IMR-90 (cell line): ENCODE data around the gene PEX10. TPM values are rescaled to one million over a fixed set of nuclear protein-coding genes. Genes with fewer than 3 reads are reported as not detected.

ENCODE experiments used
- ATAC-seq: fragments of 200-7000 bp; cut with Tn5 transposase; 2 replicates; pipeline ENCODE4 v1.9.1; 2020; ENCODE audit warnings: low read depth, mild to moderate bottlenecking, moderate library complexity
- BruUV-seq: library from RNA; stranded (reverse); fragments of 400-500 nt; replicated peaks from 2 replicates; lab custom pipeline; 2021; lab: Mats Ljungman, UMichigan
- CTCF ChIA-PET: fragments of 300-600 bp; formaldehyde crosslinking; extraction: SDS; loops from one replicate; lab custom pipeline; 2021; ENCODE audit warnings: antibody characterized with exemption; lab: Yijun Ruan, JAX
- POLR2A ChIA-PET: fragments of 300-600 bp; sonication (Branson Sonifier 250); formaldehyde crosslinking; loops from one replicate; lab custom pipeline; 2022; ENCODE audit warnings: antibody characterized with exemption; ENCODE audit not compliant: unreplicated experiment; lab: Charles Lee
- DNase-seq: peaks from one replicate; pipeline ENCODE4 v3.0.0; 2013
- H2AFZ ChIP-seq: replicated peaks from 2 replicates; pipeline ENCODE3; 2013; ENCODE audit warnings: low read length, mild to moderate bottlenecking; ENCODE audit not compliant: poor library complexity
- H2AK5ac ChIP-seq: 2 replicates; pipeline ENCODE4 v1.6.1; 2013; ENCODE audit warnings: low read depth, low read length, inconsistent platforms
- H2AK9ac ChIP-seq: replicated peaks from 2 replicates; pipeline ENCODE3; 2013; ENCODE audit warnings: mild to moderate bottlenecking, low read depth, low read length, moderate library complexity; ENCODE audit not compliant: poor library complexity
- H2BK120ac ChIP-seq: 2 replicates; pipeline ENCODE4 v1.6.1; 2013; ENCODE audit warnings: low read depth, low read length, inconsistent platforms
- H2BK15ac ChIP-seq: 3 replicates; pipeline ENCODE4 v1.6.1; 2013; ENCODE audit warnings: low read depth, low read length, inconsistent platforms
- H2BK20ac ChIP-seq: 2 replicates; pipeline ENCODE4 v1.6.1; 2013; ENCODE audit warnings: low read depth, mild to moderate bottlenecking, inconsistent platforms, low read length, moderate library complexity
- H2BK5ac ChIP-seq: 2 replicates; pipeline ENCODE4 v1.6.1; 2013; ENCODE audit warnings: mild to moderate bottlenecking, low read depth, low read length, inconsistent platforms; ENCODE audit not compliant: poor library complexity, severe bottlenecking
- H3K14ac ChIP-seq: replicated peaks from 2 replicates; pipeline ENCODE4 v1.6.1; 2013; ENCODE audit warnings: low read depth, low read length, inconsistent platforms
- H3K18ac ChIP-seq: 2 replicates; pipeline ENCODE4 v1.6.1; 2013; ENCODE audit warnings: low read depth, low read length, control low read depth
- H3K23ac ChIP-seq: 2 replicates; pipeline ENCODE4 v1.6.1; 2013; ENCODE audit warnings: low read depth, low read length, inconsistent platforms
- H3K27ac ChIP-seq: 2 replicates; pipeline ENCODE4 v1.5.1; 2013; ENCODE audit warnings: mild to moderate bottlenecking, control low read depth, low read length; ENCODE audit not compliant: insufficient read depth
- H3K27me3 ChIP-seq: 2 replicates; pipeline ENCODE4 v1.6.1; 2013; ENCODE audit warnings: low read length; ENCODE audit not compliant: control insufficient read depth, insufficient read depth
- H3K36me3 ChIP-seq: 2 replicates; pipeline ENCODE4 v1.6.1; 2013; ENCODE audit warnings: low read length, mixed read lengths; ENCODE audit not compliant: control insufficient read depth, insufficient read depth
- H3K4ac ChIP-seq: 2 replicates; pipeline ENCODE4 v1.6.1; 2013; ENCODE audit warnings: low read depth, low read length, inconsistent platforms
- H3K4me1 ChIP-seq: 2 replicates; pipeline ENCODE4 v1.6.1; 2013; ENCODE audit warnings: low read length, mixed read lengths; ENCODE audit not compliant: control insufficient read depth, insufficient read depth
- H3K4me2 ChIP-seq: 2 replicates; pipeline ENCODE4 v1.6.1; 2013; ENCODE audit warnings: low read depth, mild to moderate bottlenecking, control low read depth, low read length, moderate library complexity
- H3K4me3 ChIP-seq: 2 replicates; pipeline ENCODE4 v1.5.1; 2013; ENCODE audit warnings: low read depth, mild to moderate bottlenecking, control low read depth, low read length, moderate library complexity; ENCODE audit not compliant: insufficient read depth
- H3K56ac ChIP-seq: 2 replicates; pipeline ENCODE4 v1.6.1; 2013; ENCODE audit warnings: low read length, inconsistent platforms; ENCODE audit not compliant: insufficient read depth; ENCODE audit errors: extremely low read depth
- H3K79me1 ChIP-seq, 2 experiments: 2 replicates each; pipeline ENCODE4 v1.6.1; 2013; ENCODE audit warnings: low read length in 2 of 2, inconsistent platforms in 1 of 2, low read depth in 1 of 2
- H3K9ac ChIP-seq: 2 replicates; pipeline ENCODE4 v1.6.1; 2013; ENCODE audit warnings: low read depth, low read length, control low read depth
- H3K9me1 ChIP-seq: 2 replicates; pipeline ENCODE4 v1.6.1; 2013; ENCODE audit warnings: low read length, inconsistent platforms; ENCODE audit not compliant: insufficient read depth
- H3K9me3 ChIP-seq: 2 replicates; pipeline ENCODE4 v1.6.1; 2013; ENCODE audit warnings: low read length; ENCODE audit not compliant: control insufficient read depth, insufficient read depth
- H4K20me1 ChIP-seq: 2 replicates; pipeline ENCODE4 v1.6.1; 2013; ENCODE audit warnings: low read length, inconsistent platforms; ENCODE audit not compliant: insufficient read depth
- H4K5ac ChIP-seq: 2 replicates; pipeline ENCODE4 v1.6.1; 2013; ENCODE audit warnings: mild to moderate bottlenecking, low read depth, low read length, control low read depth
- H4K8ac ChIP-seq, 2 experiments: 2 replicates each; pipeline ENCODE4 v1.6.1; 2013; ENCODE audit warnings: low read depth in 2 of 2, low read length in 2 of 2, control low read depth in 1 of 2, inconsistent platforms in 1 of 2
- H4K91ac ChIP-seq: 2 replicates; pipeline ENCODE4 v1.6.1; 2013; ENCODE audit warnings: low read depth, low read length, inconsistent platforms; ENCODE audit not compliant: insufficient read depth
- FOS ChIP-seq: fragments of 150-350 bp; IDR thresholded peaks from 2 replicates; pipeline ENCODE4 v1.6.1; 2016; ENCODE audit warnings: low read depth, low read length
- MAZ ChIP-seq: IDR thresholded peaks from 2 replicates; pipeline ENCODE4 v1.6.1; 2012; ENCODE audit warnings: low read depth, mild to moderate bottlenecking, low read length, improper control_type of control experiment, moderate library complexity, borderline replicate concordance
- MXI1 ChIP-seq: IDR thresholded peaks from 2 replicates; pipeline ENCODE4 v1.6.1; 2012; ENCODE audit warnings: low read depth, mild to moderate bottlenecking, low read length, moderate library complexity, borderline replicate concordance
- POLR2A ChIP-seq: IDR thresholded peaks from 2 replicates; pipeline ENCODE4 v1.6.1; 2012; ENCODE audit warnings: mild to moderate bottlenecking, low read depth, low read length
- RAD21 ChIP-seq: IDR thresholded peaks from 2 replicates; pipeline ENCODE4 v1.6.1; 2012; ENCODE audit warnings: low read length, improper control_type of control experiment
- RCOR1 ChIP-seq: IDR thresholded peaks from 2 replicates; pipeline ENCODE4 v1.6.1; 2012; ENCODE audit warnings: mild to moderate bottlenecking, low read length, improper control_type of control experiment; ENCODE audit not compliant: insufficient replicate concordance
- RFX5 ChIP-seq: IDR thresholded peaks from 2 replicates; pipeline ENCODE4 v1.8.0; 2012; ENCODE audit warnings: low read depth, mild to moderate bottlenecking, low read length, moderate library complexity
- SMC3 ChIP-seq: fragments of 150-350 bp; IDR thresholded peaks from 2 replicates; pipeline ENCODE4 v1.6.1; 2016; ENCODE audit warnings: low read depth, mild to moderate bottlenecking, antibody characterized with exemption, low read length, moderate library complexity
- WGBS, 2 experiments: methylation state at CpG; one replicate each; pipeline versions ENCODE4 v1.1.5 to v1.1.7; 2013; ENCODE audit warnings: missing lambda C conversion rate in 2 of 2; ENCODE audit not compliant: insufficient read length in 1 of 2; ENCODE audit errors: extremely low coverage in 2 of 2; 5-methylcytosine and 5-hydroxymethylcytosine counted together
- dilution Hi-C: fragments of 300-500 bp; cut with HindIII; formaldehyde crosslinking; loops from one replicate; pipeline ENCODE4 v1.14.3; 2018; ENCODE audit warnings: low sequenced_read_pairs; ENCODE audit not compliant: unreplicated experiment
- in situ Hi-C: fragments of 300-500 bp; cut with MboI; formaldehyde crosslinking; loops from 3 replicates; pipeline ENCODE4 v1.14.3; 2019; ENCODE audit warnings: low sequenced_read_pairs, inconsistent platforms, mixed read lengths
- intact Hi-C: fragments of 100-400 bp; cut with micrococcal nuclease; formaldehyde crosslinking; loops from 2 replicates; pipeline ENCODE4 v1.10.0; 2022
- polyA plus RNA-seq, 3 experiments: library from polyadenylated mRNA; depleted of rRNA; stranded (reverse); fragments of >200 nt; gene quantifications; 2 replicates each; pipeline ENCODE4 v1.2.3, GENCODE V29; 2012; ENCODE audit warnings: low replicate concordance in 1 of 3
- total RNA-seq: library from RNA; depleted of rRNA; stranded (reverse); fragments of >200 nt; gene quantifications from 2 replicates; pipeline ENCODE4 v1.2.3, GENCODE V29; 2012
- TF ChIP-seq, protein P1 (sequence below): conservative IDR thresholded peaks from 2 replicates; pipeline ENCODE4 v1.5.1; 2012; ENCODE audit warnings: mild to moderate bottlenecking, low read depth, low read length, improper control_type of control experiment

PEX10 gene
- total and polyA plus RNA-seq, 2 of the 4 experiments (the other 2 are of a cell fraction) = 16.9 to 19.7 TPM

DNA sequence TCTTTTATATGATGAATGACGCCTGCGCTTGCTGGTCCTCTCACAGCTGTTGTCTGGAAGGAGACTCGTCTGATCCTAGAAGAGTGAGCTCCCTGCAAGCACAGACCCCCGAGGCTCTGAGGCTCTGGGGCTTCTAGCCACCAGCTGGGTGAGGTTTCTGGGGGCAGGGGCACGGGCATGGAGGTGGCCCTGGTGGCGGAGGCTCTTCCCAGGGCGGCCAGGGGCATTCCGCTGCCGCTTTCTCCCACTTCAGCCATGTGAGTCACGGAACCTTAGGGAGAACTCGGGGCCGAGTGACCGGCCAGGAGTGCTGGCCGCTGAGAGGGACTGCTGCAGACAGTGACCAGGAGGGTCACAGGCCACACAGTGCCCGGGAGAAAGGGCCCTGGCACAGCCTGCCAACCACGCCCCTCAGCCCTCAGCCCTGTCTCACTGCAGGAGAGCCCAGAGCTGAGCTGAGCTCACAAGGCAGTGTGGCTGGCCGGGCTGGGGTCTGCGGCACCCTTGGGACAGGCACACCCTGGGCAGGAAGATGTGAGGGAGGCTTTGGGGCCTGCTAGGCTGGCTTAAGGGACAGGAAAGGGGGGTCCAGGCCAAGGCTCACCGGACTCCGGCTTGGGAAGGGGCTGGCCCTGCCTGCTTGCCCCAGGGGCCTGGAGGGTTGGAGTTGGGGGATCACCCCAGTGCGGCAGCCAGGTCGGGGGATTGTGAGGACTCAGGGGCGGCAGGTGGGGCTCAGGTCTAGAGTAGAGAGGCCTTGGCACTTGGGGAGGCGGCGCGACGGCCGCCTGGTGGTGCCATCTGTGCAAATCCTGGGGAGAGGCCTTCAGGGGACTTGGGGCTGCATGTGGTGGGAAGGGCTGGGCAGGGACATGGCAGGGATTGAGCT, 56.7 kb downstream of the PEX10 start (continued):
- TF ChIP-seq SMC3 = no peak

GRCh38 chr1:2354511-2355372, 57.6 kb downstream of the PEX10 start:
- Histone ChIP-seq H2BK120ac (no peak overlapping the region), H4K20me1 (no peaks in the 10 kb centered on the region), H3K9me3 (no peaks in the 10 kb centered on the region), H4K8ac (no peak overlapping the region), H3K79me1 (no peaks in the 10 kb centered on the region), H3K27me3 (no peaks in the 10 kb centered on the region), H3K27ac (no peak overlapping the region), H2AK5ac (no peak overlapping the region), H3K23ac (no peak overlapping the region), H3K4me1 (no peaks in the 10 kb centered on the region), H2BK15ac (no peak overlapping the region), H4K91ac (no peak overlapping the region), H3K56ac (no peak overlapping the region), H3K9ac (no peak overlapping the region), H3K9me1 (no peaks in the 10 kb centered on the region), H2BK5ac (no peak overlapping the region), H3K18ac (no peak overlapping the region), H3K4ac (no peak overlapping the region), H2AK9ac (no peak overlapping the region), H3K4me3 (no peak overlapping the region), H2BK20ac (no peak overlapping the region), H3K14ac (no peak overlapping the region), H3K36me3 (no peaks in the 10 kb centered on the region), H4K5ac (no peak overlapping the region), H2AFZ (no peak overlapping the region), H3K4me2 (no peak overlapping the region)
- dilution Hi-C loops = no loop called here
- POLR2A ChIA-PET = no interaction called here
- 66% methylated on average over 16 of the region's 38 CpGs; no CpG with 5 or more reads in 1 of the 2 experiments for WGBS, 2 experiments
- TF ChIP-seq FOS (no peak), SMC3 (no peak), MAZ (no peak), RFX5 (no peak), MXI1 (no peak), RAD21 (no peak), RCOR1 (no peak), POLR2A (no peak)
- TF ChIP-seq, protein P1, sequence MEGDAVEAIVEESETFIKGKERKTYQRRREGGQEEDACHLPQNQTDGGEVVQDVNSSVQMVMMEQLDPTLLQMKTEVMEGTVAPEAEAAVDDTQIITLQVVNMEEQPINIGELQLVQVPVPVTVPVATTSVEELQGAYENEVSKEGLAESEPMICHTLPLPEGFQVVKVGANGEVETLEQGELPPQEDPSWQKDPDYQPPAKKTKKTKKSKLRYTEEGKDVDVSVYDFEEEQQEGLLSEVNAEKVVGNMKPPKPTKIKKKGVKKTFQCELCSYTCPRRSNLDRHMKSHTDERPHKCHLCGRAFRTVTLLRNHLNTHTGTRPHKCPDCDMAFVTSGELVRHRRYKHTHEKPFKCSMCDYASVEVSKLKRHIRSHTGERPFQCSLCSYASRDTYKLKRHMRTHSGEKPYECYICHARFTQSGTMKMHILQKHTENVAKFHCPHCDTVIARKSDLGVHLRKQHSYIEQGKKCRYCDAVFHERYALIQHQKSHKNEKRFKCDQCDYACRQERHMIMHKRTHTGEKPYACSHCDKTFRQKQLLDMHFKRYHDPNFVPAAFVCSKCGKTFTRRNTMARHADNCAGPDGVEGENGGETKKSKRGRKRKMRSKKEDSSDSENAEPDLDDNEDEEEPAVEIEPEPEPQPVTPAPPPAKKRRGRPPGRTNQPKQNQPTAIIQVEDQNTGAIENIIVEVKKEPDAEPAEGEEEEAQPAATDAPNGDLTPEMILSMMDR = no peak
- DNase-seq (no peak), ATAC-seq (no peak)
- CTCF ChIA-PET = no interaction called here
- in situ Hi-C loops = loop anchor here (25.0 kb wide), 1 partner anchor 392 kb away; no protein-coding TSS in a partner anchor
- intact Hi-C loops = no loop called here
- BruUV-seq = no TSS peak
